PC-9 (cell line): ENCODE results near the gene AKR1A1.

Source experiments
- EZH2 ChIP-seq: fragments of 200-600 bp; sonication (generic); IDR thresholded peaks from 2 replicates; pipeline ENCODE4 v1.8.0; 2017; ENCODE audit warnings: antibody characterized with exemption, low read depth
- TF ChIP-seq, protein P1 (sequence below): fragments of 200-600 bp; sonication (generic); conservative IDR thresholded peaks from 2 replicates; pipeline ENCODE4 v1.6.1; 2017; ENCODE audit warnings: mixed run types, antibody characterized with exemption, mild to moderate bottlenecking, moderate library complexity

DNA sequence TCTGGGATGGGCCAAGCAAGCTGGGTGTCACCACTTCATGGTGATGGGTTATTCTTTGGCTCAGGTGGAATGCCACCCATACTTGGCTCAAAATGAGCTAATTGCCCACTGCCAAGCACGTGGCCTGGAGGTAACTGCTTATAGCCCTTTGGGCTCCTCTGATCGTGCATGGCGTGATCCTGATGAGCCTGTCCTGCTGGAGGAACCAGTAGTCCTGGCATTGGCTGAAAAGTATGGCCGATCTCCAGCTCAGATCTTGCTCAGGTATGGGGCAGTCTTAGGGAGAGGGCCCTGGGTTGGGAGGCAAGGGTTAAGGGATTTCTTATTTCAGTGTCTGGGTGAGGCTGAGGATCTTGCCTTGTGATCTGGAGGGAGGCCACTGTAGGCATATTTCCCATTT, 17.8 kb downstream of the AKR1A1 start:
- TF ChIP-seq, protein P1, sequence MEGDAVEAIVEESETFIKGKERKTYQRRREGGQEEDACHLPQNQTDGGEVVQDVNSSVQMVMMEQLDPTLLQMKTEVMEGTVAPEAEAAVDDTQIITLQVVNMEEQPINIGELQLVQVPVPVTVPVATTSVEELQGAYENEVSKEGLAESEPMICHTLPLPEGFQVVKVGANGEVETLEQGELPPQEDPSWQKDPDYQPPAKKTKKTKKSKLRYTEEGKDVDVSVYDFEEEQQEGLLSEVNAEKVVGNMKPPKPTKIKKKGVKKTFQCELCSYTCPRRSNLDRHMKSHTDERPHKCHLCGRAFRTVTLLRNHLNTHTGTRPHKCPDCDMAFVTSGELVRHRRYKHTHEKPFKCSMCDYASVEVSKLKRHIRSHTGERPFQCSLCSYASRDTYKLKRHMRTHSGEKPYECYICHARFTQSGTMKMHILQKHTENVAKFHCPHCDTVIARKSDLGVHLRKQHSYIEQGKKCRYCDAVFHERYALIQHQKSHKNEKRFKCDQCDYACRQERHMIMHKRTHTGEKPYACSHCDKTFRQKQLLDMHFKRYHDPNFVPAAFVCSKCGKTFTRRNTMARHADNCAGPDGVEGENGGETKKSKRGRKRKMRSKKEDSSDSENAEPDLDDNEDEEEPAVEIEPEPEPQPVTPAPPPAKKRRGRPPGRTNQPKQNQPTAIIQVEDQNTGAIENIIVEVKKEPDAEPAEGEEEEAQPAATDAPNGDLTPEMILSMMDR, result no peak
- TF ChIP-seq EZH2, result no peak
